Measurements from ENCODE around the gene GRIA2.

GRIA2 gene

DNA sequence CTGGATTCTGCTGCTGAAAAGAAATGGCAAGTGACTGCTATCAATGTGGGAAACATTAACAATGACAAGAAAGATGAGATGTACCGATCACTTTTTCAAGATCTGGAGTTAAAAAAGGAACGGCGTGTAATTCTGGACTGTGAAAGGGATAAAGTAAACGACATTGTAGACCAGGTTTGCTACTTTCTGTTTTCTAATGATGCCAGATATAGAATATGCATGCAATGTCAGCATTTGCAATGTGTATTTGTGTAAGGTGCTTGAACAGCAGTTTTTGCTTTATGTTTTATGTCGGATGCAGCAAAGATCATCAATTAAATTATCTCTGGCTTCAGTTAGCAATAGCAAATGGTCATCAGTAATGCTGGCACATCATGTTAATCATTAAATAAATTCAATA is 92.2 kb downstream of the GRIA2 start:
- TF ChIP-seq, protein P1, sequence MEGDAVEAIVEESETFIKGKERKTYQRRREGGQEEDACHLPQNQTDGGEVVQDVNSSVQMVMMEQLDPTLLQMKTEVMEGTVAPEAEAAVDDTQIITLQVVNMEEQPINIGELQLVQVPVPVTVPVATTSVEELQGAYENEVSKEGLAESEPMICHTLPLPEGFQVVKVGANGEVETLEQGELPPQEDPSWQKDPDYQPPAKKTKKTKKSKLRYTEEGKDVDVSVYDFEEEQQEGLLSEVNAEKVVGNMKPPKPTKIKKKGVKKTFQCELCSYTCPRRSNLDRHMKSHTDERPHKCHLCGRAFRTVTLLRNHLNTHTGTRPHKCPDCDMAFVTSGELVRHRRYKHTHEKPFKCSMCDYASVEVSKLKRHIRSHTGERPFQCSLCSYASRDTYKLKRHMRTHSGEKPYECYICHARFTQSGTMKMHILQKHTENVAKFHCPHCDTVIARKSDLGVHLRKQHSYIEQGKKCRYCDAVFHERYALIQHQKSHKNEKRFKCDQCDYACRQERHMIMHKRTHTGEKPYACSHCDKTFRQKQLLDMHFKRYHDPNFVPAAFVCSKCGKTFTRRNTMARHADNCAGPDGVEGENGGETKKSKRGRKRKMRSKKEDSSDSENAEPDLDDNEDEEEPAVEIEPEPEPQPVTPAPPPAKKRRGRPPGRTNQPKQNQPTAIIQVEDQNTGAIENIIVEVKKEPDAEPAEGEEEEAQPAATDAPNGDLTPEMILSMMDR (IDR thresholded peaks at IDR 0.05; ENCODE audit: low read depth, low read length), result no peak
- H3K4me3 ChIP-seq (ENCODE audit: low read depth, low read length), result no peak overlapping the region

DNA sequence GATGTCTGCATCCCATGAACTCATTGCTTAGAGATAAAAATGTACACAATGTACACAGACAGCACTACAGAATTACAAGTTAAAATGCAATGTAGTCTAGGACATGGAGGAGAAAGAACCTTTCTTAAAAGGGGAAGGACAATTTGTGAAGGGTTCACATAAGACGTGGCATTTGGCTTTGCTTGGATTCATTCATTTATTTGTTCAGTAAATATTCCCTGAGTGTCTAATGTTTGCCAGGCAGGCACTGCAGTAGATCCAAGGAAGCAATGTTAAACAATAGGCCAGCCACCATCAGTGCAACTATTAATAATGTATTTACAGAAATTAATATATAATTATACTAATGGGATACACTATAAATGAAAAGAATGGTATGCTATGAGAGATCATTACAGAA is 94.4 kb downstream of the GRIA2 start:
- H3K4me3 ChIP-seq (ENCODE audit: low read depth, low read length), result no peak overlapping the region
- TF ChIP-seq, protein P1 (IDR thresholded peaks at IDR 0.05; ENCODE audit: low read depth, low read length), result no peak

DNA sequence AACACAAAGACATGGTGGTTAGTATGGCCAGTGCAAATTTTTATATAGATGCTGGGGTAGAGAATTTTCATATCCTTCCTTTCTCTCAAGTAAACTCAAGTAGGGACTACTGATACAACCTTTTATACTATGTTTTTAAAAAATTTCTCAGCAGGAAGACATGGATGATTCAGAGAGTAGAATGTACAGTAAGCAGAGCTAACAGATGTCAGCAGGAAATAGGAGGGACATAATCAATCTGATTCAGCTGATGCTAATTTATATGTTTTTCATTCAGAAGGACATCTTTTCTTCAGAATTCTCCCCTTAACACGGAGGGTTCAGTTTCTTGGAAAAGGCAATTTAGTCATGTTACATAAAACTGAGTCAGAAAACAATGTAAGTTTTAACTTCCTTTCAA is 95.4 kb downstream of the GRIA2 start:
- TF ChIP-seq, protein P1 (IDR thresholded peaks at IDR 0.05; ENCODE audit: low read depth, low read length), result no peak
- H3K4me3 ChIP-seq (ENCODE audit: low read depth, low read length), result no peak overlapping the region

DNA sequence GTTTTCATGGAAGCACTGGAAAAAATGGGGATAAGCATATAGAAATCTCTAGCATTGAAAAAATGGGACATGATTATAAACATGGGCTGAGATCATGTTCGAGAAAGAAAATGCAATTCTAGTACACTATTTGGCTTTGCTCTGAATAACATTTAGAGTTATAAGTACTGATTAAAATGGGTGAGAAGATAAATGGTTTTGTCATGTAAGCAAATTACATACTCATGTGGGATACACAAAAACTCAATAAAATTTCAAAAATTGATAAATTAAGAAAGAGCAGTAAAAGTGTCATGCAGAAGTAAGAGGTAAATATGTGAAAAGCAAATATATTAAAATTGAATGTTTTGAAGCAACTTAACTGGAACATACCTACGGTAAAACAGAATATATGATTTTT is 99.6 kb downstream of the GRIA2 start:
- TF ChIP-seq, protein P1 (IDR thresholded peaks at IDR 0.05; ENCODE audit: low read depth, low read length), result no peak
- H3K4me3 ChIP-seq (ENCODE audit: low read depth, low read length), result no peak overlapping the region

DNA sequence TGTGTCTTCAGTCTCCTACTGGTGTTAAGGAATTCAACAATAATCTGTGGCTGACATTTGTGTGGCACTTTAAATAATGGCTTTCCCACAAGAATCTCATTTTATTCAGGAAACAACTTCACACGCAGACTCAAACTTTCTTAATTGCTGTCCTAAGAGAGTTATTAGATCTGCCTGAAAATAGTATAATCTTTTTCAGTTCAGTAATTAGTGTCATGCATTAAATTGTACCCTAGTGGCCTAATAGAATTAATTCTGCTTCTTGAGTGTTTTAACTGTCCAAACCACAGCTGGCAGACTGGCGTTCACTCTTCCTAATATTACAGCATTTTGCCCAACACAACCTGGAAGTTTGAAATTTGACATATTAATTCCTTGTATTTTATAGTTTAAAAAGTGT is 107.1 kb downstream of the GRIA2 start:
- TF ChIP-seq, protein P1 (IDR thresholded peaks at IDR 0.05; ENCODE audit: low read depth, low read length), result no peak

DNA sequence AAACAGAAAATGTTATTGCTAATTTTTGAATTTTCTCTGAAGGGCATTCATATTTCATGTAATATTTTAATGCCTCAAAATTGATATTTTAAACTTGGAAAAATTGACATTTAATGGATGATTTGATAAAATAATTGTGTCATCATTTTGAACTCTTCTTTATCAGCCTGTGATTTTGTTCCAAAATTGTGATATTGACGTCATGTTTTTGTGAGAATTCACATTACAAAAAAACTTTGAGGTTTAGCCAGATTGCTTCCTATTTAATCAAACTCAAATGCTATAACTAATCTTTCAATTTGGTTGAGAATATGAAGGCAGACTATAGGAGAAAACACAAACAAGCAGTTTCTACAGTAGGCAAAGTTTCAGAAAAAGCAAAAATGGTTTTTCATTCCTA is 137.4 kb downstream of the GRIA2 start:
- no peak overlapping the region for H3K4me3 ChIP-seq (ENCODE audit: low read depth, low read length)
- TF ChIP-seq, protein P1 (IDR thresholded peaks at IDR 0.05; ENCODE audit: low read depth, low read length), result no peak

More for the DNA sequence above, 107.1 kb downstream of the GRIA2 start:
- H3K4me3 ChIP-seq (ENCODE audit: low read depth, low read length), result no peak overlapping the region

DNA sequence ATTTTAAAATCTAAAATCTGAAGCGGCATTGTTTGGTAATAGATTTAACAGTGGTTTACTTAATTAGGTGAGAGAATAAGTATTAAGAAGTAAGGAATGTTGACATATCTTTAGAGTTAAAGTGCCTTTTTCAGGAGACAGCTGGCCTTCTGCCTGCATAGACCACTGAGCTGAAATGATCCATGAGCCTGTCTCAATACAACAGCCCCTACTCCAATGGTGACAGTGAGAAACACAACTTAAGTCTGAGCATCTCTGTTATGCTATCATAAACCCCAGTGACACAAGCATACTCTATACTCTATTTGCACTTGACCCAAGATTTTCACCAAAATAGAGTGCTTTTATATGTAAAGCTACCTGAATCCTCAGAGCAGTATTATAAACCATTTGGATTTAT is 137.9 kb downstream of the GRIA2 start:
- no peak overlapping the region for H3K4me3 ChIP-seq (ENCODE audit: low read depth, low read length)
- TF ChIP-seq, protein P1 (IDR thresholded peaks at IDR 0.05; ENCODE audit: low read depth, low read length), result no peak
